GM19193 (cell line): ENCODE data around the gene RSF1.

Experiments used
- POLR2A ChIP-seq: IDR thresholded peaks from 4 replicates; pipeline ENCODE4 v1.6.1; 2011; ENCODE audit not compliant: insufficient read depth, insufficient read length; ENCODE audit errors: extremely low read depth

RSF1 gene

DNA sequence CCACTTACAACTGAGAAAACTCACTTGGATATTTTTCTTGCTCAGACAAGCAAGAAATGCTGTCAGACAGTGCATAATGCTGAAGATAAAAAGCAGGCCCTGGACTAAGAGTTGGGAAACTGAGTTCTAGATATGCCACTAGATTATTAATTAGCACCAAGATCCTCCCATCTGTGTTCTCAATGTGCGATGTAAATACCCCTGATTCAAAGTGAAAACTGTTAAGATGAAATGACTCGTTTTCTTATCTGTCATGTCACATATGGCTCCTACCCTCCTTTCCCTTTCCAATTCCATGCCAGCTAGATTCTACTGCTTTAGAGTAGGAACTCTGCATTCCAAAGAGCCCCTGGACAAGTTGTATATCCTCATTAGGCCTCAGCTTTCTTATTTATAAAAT is 94.0 kb downstream of the RSF1 start:
- no peak for TF ChIP-seq POLR2A

DNA sequence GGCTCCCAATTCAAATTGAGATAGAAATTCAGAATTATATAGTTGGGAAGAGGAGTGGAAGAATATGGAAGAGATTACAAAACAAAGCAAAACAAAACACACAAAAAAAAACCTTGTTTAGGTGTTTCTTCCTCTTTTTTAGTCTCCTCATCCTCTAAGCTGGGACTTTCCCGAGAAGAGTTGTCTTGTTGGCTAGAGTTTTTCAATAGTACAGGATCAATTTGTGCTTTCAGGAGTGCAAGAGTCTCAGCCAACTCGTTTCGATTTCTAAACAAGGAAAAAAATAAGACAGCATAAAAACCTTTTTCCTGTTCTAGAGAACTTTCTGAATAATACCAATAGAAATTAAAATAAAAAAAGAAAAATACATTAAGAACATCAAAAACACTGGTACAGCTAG is 95.1 kb downstream of the RSF1 start:
- TF ChIP-seq POLR2A = no peak

DNA sequence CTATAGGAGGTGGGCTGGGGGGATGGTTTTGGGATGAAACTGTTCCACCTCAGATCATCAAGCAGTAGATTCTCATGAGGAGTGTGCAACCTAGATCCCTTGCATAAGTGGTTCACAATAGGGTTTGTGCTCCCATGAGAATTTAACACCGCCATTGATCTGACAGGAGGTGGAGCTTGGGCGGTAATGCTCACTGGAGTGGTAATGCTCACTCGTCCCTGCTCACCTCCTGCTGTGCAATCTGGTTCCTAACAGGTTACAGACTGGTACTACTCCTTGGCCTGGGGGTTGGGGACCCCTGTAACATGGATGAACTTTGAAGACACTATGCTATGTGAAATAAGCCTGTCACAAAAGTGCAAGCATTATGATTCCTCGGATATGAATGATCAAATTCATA is 95.9 kb downstream of the RSF1 start:
- no peak for TF ChIP-seq POLR2A

DNA sequence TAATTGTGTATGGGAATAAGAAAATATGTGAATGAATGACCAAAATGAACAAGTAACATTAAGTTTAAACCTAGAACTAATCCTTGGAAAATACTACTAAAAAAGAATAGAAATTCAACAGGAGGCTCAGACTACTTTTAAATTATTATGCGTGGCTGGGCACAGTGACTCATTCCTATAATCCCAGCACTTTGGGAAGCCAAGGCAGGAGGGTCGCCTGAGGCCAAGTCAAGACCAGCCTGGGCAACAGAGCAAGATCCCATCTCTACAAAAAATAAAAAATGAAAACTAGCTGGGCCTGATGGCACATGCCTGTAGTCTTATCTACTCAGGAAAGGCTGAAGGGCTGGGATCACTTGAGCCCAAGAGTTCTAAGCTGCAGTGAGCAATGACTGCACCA is 97.5 kb downstream of the RSF1 start:
- TF ChIP-seq POLR2A = no peak

DNA sequence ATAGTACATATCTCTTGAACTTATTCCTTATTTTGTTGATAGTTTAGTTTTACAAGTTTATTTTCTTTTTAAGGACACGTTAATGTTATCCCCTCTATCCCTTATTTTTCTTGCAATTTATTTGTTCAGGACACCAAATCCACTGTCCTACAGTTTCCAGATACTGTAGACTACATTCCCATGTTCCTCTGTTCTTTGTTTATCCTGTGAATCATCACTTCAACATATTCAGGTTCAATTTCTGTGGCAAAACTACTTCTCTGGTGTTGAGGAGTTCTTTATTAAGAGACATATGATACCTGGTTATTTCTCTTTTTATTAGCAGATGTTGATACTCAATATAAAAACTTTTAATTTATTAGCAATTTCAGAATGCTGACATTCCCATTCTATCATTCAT is 110.2 kb downstream of the RSF1 start:
- no peak for TF ChIP-seq POLR2A

DNA sequence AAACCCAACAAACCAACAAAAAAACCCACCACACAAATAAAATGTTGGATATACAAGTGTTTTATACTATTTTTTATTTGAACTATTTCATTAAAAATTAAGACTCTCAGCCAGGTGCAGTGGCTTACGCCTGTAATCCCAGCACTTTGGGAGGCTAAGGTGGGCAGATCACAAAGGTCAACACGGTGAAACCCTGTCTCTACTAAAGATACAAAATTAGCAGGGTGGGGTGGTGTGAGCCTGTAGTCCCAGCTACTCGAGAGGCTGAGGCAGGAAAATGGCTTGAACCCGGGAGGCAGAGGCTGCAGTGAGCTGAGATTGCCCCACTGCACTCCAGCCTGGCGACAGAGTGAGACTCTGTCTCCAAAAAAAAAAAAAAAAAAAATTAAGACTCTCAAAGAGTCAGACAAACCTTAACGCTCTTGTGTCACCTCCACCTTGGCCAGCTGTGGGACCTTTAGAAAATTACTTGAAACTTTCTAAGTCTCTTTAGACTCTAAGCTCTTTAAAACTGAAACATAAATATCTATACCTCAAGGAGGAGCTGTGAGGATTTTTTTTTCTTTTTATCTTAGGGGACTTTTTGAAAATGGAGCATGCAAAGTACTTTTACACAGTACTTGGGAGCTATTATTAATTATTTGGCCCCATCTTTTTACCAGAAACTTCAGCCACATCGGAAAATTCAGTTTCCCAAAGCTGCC is 114.5 kb downstream of the RSF1 start:
- no peak for TF ChIP-seq POLR2A

DNA sequence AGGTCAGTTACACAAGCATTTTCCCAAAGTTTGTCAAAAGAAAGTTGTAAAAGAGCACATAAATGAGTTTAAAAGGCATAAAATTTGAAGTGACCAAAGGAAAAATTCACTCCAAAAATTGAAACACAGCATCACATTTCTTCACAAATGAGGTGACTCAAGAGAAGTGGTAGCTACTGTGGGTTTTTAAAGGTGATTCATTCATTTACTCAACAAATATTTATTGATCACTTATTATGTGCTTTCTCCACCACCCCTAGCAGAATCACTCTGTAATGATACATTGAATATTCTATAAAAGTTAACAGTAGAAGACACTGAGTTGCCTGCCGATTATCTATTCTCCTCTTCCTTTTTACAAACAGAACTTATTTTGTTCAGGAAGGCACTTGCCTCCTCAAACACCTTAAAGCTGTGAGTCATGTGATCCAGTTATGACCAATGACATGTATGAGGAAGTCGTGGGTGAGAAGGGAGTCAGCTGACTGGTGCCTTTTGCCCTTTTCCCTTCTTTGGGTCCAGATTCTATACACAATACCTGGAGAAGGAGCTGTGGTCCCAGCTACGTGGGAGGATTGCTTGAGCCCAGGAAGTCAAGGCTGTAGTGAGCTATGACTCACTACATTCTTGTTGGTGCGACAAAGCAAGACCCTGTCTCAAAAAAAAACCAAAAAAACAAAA is 115.2 kb downstream of the RSF1 start:
- TF ChIP-seq POLR2A = no peak

DNA sequence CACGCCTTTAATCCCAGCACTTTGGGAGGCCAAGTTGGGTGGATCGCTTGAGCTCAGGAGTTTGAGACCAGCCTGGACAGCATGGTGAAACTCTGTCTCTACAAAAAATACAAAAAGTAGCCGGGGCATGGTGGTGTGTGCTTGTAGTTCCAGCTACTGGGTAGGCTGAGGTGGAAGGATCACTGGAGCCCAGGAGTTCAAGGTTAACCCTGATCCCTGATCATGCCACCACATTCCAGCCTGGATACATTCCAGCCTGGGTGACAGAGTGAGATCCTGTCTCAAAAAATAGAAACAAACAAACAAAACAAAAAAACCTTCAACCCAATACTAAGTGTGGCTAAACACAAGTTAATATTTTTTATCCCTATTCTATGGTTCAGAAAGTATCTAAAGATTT is 116.5 kb downstream of the RSF1 start:
- no peak for TF ChIP-seq POLR2A

DNA sequence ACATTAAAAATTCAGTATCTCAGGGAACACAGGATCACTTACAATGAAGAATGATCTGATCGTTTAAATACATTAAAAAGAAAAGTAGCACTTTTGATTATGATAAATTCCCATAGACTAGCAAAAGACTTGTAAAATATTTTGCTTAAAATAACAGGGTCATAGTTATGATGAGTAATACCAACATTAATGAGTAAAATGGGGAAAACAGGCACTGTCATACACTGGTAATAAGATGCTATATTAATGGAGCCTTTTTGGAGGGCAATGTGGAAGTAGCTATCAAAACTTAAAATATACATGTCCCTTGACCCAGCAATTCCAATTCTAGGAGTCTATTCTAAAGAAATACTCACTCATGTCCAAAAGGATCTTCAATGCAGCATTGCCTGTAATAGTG is 121.1 kb downstream of the RSF1 start:
- no peak for TF ChIP-seq POLR2A

DNA sequence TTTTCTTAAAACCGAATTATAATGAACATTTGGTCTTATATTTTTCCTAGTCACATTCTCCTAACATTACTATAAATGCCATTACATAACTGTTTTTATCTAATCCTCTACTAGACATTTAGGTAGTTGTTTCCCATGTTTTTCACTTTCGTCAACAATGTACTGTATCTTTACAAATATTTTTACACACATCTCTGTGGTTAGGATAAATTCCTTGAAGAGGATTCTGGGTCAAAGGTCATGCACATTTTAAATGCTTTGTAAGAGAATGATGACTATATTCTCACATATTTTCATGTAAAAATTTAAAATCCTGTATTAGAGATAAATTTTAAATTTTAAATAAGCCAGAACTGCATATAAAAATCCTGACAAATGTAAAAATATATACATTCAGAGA is 121.6 kb downstream of the RSF1 start:
- no peak for TF ChIP-seq POLR2A

DNA sequence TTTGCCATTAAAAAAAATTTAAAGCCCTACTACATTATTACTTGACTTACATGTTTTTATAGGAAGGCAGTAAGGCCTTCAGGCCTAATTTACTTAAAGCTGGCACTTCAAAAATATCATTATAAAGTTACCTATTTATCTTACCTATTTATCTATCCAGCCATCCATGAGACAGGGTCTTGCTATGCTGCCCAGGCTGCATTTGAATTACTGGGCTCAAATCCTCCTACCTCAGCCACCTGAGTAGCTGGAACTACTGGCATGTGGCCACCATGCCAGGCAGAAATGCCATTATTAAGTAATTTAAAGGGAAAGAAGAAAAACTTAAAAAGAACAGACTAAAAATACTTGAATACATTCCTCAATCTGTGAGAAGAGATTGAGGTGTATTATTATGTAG is 122.7 kb downstream of the RSF1 start:
- no peak for TF ChIP-seq POLR2A

DNA sequence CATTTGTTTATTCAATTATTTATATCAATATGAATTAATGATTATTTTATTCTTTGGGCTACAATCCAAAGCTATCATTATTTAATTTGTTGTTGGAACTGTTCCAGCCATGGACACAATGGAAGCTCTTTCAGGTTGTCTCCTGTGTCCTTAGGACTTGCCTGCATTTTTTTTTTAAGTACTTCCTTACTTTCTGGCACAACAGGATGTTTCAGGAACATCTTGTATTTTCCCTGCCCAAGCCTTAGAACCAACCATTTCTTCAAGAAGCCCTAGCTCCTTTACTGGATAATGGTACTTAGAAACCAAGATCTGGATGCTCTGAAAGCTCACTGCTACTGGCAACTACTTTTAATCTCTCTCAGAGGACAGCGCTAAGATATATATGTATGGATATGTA is 125.1 kb downstream of the RSF1 start:
- no peak for TF ChIP-seq POLR2A

DNA sequence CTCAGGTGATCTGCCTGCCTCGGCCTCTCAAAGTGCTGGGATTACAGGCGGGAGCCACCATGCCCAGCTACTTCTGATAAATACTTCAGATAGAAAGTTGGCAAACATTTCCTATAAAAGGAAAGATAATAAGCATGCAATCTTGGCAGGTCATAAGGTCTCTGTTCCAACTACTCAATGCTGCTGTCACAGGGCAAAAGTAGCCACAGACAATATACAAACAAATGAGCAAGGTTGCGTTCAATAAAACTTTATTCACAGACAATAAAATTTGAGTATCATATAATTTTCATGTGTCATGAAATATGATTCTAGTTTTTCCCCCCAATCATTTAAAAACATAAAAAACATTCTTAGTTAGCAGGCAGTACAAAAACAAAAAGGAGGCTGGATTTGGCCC is 129.9 kb downstream of the RSF1 start:
- no peak for TF ChIP-seq POLR2A

DNA sequence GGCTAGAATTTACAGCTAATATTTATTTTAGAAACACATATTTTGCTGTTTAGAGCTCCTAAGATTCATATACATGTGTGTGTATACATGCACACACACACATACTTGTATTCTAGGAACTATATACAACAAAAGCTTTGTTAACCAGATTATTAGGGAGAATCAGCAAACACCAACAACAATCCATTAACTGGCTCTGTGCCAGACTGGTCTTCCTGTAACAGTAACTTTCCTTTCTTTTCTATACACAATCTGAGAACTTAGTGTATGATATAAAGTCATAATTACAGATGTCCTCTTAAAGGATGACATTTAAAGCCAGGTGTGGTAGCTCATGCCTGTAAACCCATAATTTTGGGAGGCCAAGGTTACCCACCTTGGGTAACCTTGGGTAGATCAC is 133.4 kb downstream of the RSF1 start:
- TF ChIP-seq POLR2A = no peak

DNA sequence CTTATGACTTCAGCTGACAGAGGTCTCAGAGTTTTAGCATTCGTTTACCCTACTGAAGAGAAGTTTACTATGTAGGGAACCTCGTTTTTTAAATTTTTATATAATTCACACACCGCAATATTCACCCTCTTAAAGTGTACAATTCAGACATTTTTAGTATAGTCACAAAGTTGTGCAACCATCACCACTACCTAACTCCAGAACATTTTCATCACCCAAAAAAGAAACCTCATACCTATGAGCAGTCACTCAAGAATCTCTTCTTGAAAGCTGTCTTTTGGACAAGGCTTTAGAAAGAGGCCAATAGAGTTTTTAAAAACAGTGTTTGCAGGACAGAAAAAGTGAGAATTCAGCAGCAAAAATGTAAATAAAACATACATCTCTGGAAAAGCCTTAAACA is 143.4 kb downstream of the RSF1 start:
- TF ChIP-seq POLR2A = no peak

DNA sequence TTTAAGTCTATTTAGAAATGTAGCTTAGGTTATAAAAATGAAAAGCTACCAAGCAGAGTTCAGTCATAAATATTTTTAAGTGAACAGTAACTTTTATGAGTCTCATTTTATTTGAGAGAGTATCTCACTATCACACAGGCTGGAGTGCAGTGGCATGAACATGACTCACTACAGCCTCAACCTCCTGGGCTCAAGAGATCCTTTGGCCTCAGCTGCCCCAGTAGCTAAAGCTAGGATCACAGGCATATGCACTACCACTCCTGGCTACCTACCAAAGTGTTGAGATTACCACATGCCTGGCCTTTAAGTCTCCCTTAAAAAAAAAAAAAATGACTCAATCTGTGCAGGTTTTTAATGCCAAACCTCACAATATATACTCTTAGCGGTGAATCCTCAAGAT is 148.3 kb downstream of the RSF1 start:
- TF ChIP-seq POLR2A = no peak

DNA sequence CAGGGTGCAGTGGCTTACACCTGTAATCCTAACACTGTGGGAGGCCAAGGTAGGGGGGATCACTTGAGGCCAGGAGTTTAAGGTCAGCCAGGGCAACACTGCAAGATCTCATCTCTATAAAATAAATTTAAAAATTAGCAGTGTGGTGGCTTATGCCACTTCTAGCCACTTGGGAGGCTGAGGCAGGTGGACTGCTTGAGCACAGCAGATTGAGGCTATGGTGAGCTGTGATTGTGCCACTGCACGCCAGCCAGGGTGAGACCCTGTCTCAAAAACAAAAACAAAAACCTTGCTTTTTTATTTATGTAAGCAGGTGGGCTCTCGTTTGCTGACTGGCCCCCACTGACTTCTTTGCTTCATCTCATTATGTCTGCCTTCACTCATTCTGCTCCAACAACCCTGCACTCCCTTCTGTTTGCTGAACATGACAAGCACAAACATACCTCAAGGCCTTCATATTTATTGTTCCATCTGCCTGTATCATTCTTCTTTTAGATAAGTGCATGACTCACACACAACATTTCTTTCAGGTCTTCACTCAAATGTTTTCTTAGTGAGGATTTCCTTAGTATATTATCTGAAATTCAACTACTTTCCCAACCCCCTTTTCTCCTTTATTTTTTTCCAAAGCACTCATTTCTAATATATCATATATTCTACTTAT is 150.5 kb downstream of the RSF1 start:
- no peak for TF ChIP-seq POLR2A

DNA sequence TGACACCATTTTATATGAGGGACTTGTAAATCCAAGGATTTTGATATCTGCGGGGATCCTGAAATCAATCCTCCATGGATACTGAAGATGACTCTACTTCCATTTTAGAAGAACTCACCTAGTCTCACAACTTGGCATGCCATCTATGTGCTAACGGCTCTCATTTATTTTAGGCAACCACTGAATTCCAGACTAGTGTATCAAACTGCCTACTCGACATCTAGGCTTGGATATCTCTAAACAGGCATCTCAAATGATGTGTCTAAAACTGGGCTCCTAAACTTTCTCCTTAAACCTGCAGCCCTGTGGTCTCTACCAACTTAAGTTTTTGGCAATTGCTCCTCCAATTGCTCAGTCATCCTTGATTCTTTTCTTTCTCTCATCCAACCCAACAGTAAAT is 151.8 kb downstream of the RSF1 start:
- TF ChIP-seq POLR2A = no peak
